NCI-H1092 (cell line): ENCODE data around the gene ASB5.
"Not testable (repeated sequence)": the region's sequence is repeated elsewhere in the genome, so short reads cannot be mapped to it uniquely, and the experiment has no call there.

Source experiments
- DNase-seq: peaks from one replicate; lab custom pipeline; 2025; lab: John Stamatoyannopoulos, UW

Gene ASB5, protein sequence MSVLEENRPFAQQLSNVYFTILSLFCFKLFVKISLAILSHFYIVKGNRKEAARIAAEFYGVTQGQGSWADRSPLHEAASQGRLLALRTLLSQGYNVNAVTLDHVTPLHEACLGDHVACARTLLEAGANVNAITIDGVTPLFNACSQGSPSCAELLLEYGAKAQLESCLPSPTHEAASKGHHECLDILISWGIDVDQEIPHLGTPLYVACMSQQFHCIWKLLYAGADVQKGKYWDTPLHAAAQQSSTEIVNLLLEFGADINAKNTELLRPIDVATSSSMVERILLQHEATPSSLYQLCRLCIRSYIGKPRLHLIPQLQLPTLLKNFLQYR

DNA sequence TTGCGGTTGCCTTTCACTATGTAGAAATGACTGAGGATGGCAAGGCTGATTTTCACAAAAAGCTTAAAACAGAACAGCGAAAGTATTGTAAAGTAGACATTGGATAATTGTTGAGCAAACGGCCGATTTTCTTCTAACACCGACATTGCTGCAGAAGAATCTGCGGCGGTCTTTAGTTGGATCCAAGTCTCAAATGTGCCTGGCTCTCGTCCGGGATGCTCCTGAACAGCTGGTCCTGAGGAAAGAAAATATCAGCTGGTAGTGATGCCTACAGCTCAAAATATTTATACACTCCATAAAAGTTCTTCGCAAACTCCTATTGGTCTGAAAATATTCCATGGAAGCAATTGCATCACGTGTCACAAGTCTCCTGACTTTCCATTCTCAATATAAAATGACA lies at the start of gene ASB5:
TSS of gene ASB5 (minus strand) at position 260 of the 400 bp plus-strand sequence. CDS start at position 146, 114 bp downstream.
- no peak for DNase-seq

DNA sequence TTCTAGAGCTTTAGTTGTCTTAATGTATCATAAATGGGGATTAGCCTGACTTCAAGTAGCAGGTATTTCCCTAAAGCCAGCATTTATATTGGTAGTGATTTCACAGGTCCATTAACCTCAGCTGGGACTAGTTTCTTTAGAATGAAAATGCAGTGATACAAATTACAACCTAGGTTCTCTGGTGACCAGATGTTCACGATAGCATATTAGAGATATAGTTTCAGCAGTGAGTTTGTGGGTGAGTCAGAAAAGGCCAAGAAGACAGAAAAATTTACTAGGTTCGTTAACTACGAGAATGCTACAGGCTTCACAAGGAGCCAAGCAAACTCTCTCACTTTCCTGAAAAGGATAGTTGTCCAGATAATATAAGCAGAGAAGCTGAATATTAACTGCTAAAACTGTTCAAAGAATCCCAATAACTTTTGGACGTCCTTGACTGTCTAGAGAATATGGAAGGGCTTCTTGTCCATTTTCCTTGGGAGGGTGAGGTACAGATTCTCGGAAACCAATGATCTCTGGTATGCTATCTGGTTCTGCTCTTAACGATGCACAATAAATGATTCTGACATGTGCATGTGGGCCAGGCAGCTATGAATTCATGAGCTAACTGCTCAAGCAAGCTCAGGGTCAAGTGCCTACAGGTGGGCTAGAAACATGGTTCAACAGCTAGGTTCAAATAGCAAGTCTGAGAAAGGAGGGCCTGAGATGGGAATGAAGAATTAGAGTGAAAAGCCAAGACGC lies 44.7 kb upstream of the ASB5 start:
- DNase-seq: no peak

DNA sequence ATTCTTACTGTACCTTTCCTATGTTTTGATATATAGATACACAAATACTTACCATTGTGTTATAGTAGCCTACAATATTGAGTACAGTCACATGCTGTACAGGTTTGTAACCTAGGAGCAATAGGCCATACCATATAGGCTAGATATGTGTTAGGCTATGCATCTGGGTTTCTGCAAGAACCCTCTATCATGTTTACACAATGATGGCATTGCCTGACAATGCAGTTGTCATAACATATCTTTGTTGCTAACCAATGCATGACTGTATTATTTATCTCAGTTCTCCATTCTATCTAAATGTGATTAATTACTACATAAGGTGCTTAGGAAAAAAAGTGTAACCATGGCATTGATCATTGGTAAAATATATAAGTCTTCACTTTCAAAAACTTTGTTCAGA lies 40.8 kb upstream of the ASB5 start:
- DNase-seq: no peak

DNA sequence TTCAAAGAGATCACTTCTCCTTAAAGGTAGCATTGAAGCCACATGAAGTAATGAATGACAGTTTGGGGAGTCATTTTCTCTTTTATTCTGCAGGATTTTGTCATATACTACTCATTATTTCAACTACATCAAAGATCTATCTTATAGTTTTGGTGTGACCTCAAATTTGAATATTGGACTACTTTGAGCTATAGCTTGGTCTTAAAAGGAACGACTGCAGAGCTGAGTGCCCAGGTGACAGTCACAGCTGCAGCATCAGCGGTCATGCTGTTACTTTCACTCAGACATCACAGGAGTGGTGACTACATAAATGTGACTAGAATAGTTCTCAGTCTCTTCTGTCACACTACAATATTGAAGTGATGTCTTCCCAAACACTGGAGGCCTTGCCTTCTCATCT lies 40.0 kb upstream of the ASB5 start:
- DNase-seq: no peak

DNA sequence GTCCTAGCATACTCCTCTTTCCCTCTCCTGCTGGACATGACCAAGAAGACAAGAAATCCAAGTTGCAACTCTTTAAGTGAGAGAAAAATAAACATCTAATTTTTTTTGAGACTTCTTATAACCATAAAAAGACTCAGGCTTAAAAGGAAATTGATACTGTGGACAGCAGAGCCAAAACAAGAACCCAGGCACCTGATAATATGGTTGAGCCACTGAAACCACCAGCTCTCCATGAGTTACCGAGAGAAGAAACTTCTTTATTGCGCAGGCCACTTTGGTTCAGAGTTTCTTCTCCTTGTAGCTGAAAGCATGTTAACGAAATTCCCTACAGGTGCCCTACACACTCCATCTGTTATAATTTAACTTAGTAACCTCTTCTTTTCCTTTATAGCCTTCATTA lies 39.4 kb upstream of the ASB5 start:
- no peak for DNase-seq

DNA sequence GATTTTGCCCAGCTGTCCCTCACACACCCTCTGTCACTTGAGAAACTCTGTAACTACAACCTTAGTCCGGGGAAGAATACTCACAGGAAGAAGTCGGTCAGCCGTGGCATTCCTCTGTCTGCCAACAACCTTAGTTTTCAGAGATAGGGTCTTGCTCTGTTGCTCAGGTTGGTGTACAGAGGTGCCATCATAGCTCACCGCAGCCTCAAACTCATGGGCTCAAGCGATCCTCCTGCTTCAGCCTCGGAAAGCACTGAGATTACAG lies 38.6 kb upstream of the ASB5 start:
- DNase-seq: no peak

DNA sequence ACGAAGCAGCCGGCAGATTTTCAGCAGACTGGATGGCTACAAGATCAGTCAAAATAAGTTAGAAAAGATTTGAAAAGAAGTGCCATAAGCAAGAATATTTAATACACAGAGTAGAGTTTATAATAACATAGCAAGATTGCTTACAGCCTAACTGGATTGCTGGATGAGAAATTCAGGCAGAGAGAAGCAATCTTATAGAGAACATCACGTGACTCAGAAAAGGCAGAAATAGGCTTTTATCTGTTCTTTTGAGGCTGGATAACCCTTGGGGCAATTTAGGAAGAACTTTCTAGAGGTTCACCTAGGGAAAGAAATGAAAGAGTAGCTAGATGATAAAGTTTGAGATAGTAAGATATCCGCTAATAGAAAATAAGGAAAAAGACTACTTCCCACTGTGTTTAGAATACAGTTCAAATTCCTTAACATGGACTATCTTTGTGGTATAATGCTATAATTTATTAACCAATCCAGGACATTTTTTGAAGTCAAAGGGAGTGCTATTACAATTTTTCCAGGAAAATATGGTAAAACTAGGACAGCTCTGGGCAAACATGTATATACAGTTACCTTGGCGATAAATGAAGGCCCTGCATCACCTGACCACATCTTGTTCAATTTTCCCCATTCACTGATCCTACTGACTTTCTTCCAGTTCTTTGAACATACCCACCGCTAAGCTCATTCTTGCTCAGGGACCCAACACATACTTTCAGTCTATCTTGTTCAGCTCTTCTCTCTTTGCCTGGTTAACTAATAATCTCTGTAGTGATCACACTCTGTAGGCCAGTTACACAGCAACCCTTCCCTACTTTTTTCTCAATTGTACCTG lies 38.0 kb upstream of the ASB5 start:
- DNase-seq: no peak

DNA sequence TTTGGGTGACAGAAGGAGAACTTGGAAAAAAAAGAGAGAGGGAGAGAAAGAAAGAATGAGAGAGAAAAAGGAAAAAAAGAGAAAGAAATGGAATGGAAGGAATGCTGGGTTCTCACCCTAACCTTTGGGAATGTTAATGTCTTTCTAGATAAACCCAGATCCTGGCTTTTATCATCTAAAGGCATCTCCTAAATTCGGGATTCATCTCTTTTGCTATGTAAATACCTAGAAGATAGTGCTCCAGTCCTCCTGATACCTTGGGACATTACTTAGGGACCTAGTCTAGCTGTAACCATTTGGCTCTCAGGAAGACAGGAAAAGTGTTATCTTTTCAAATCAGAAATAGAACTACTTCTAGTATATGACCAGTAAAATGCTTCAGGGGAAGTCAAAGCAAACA lies 34.9 kb upstream of the ASB5 start:
- DNase-seq: no peak

DNA sequence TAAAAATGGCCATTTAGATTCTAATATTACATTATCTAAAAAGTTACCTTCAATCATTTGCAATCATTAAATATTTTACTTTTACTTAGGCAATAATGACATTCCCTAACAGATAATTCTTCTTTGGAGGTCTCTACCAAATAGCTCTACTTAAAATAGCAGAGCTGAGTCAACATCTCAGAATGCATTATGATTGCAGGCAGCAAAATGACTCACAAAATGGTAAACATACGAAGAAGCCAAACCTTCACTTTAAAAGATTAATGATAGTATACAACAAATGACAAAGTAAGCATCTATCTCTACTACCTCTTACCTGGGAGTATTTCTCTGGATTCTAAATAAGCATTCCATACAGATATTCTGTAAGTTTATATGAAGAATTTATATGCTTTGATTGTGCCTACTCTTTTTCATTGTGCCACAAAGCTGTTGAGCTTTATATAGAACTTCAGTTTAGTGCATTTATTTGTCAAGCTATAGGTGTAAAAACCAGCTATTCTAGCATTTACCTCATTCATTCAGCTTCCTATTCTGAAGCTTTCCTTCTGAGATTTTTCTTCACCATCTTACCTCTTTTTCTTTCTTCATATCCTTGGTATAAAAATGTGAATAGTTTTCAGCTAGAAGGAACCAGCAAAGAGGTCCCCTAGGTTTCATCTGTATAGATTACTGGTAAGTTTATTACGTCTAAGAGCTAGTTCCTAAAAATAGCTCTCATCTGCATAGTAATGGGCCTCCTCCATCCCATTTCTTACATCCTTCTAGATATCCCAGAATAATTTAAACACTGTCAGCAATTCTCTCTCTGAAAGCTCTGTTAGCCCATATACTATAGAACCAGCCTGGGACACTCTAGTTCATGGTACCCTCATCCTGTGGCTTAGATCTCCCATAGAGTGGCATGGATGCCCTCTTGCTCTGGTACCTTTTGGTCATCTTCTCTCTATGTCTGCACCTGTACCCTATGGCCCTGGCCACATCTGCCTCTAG lies 33.6 kb upstream of the ASB5 start:
- DNase-seq: no peak

DNA sequence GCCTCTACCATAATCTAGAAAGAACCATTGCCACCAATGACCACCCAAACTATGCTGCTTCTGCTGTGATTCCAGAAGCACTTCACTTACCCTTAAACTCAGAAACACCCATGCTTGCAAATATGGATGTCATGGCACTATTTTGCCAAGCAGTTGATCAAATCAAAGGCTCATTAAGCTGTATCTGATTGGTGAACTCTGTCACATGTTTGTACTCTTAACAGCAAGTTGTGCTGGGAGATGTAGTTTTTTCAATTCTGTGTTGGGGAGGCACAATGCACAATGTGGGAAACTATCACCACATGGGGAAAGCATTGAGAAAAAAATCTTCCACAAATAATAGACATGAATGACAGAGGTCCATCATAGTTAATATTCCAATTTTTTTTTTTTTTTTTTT lies 31.5 kb upstream of the ASB5 start:
- no peak for DNase-seq

DNA sequence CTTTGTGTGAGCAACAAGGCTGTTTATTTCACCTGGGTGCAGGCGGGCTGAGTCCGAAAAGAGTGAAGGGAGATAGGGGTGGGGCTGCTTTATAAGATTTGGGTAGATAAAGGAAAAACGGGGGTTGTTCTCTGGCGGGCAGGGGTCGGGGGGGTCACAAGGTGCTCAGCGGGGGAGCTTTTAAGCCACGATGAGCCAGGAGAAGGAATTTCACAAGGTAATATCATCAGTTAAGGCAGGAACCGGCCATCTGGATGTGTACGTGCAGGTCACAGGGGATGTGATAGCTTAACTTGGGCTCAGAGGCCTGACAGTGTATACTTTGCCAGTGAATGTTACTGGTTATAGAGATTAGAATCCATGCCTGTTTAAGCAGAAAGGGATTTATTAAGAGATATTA lies 31.0 kb upstream of the ASB5 start:
- DNase-seq: no peak

DNA sequence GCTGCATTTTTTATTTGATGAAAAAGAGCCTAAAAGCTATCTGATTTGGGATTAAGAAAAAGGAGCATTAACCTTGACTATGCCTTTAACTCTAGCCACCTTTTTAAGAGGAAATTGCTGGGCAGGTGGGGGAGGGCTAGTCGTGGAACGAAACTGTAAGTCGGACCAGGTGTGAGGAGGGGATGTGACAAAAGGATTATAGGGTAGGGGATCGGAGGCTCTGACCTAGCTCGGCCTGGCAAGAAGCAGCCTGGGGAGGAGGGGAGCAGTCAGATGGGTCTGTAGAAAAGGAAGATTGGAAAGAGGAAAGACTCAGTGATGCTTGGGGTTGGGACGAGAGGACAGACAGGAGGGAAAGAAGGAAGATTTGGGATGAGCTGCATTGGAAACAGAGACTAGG lies 29.6 kb upstream of the ASB5 start:
- no peak for DNase-seq

DNA sequence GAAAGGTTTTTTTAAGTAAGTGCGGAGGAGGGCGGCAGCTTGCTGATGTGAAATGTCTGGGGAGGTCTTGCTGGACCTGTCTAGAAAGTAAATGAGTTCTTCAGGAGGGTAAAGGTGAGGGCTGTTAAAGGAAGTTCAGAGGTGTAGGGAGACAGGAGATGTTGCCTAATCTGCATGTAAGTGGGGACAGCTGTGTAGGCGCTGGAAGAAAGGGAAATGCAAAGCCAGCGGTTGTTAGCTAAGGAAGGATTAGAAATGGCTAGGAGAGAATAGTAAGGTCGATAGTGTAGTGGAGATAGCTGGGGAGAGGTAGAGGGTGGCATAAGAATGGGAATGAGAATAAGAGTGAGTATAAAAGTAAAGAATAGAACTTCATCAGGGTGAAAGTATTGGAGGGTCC lies 26.9 kb upstream of the ASB5 start:
- not testable (repeated sequence) for DNase-seq

DNA sequence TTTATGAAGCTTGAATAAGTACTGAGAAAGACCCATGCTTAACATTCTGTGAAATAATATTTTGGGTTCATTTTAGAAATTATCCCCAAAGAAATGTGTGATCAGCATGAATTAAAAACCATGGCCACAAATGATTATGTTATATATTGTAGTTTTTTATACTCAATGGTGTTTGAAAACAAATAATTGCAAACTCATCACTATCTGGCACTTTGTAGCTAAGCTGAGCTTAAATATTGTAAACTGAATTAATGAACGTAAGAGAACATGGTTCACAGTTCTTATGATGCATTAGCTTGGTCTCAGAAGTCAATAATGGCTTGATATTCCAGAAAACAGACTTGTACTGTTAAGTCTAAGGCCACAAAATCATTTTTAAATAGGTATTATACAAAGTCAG lies 24.6 kb upstream of the ASB5 start:
- DNase-seq: no peak

DNA sequence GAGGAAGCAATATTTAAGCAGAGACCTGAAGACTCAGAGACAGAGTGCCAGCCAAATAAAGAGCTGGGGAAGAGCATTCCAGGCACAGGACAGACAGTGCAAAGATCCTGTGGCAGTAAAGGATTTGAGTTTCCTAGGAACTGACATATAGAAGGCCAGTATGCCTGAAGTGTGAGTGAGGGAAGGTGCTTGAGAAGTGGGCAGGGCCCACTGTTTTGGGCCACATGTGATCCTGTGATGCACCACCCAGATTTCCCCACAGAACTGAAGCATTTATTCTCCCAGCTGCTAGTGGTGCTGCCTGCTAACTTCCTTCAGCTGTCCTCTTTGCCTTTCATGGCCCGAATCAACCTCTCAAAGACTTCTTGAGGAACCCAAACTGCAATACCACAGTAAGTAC lies 23.9 kb upstream of the ASB5 start:
- DNase-seq: no peak

DNA sequence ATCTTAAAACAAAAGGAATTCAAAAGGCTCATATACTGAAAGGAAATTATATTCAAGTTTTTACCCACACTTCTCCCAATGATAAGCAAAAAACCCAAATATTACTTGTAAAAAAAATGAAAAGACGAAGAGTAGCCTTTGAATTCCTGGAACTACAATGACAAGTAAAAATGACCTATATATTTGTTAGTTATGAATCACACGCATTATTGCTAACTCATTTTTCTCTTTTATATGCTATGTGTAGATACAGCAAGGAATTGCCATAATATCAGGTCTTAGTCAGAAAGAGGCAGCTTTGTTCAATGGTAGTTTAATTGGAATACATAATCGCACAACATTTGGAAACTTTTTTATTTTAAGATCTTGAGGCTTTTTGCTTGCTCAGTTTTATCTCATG lies 22.7 kb upstream of the ASB5 start:
- DNase-seq: no peak

DNA sequence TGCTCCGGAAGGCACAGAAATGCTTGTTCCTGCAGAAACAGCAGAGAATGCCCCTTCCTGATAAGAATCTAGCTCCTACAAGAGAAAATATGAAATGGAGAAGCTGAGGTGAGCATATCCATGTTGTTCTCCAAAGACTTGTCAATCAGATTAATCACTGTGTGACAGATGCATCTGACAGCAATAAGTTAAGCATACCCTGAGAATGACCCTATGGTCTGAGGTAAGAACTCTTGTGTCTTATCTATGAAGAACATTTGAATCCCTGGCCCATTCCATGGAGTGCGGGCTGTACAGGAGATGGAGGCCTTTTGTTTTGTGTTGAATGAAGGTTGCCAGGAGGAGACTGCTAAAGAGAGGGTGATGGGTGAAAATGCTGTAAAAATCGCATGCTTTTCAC lies 21.5 kb upstream of the ASB5 start:
- DNase-seq: no peak

DNA sequence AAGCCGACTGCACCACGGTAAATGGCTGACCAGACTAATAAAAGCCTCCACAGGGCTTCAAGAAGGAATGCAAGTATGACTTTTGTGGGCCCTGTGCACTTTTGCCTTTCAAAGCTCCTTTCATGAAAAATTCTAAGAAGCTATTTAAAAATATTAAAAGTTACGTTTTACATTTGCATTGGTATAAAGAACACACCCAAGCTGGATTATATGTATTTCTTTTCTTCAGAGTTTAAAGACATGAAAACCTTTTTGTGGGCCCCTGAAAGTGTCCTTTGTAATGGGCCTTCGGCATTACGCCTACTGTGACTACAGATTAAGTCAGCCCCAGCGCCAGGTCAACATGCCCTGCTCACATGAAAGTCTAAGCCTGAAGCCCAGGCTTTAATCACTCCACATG lies 20.5 kb upstream of the ASB5 start:
- DNase-seq: no peak

DNA sequence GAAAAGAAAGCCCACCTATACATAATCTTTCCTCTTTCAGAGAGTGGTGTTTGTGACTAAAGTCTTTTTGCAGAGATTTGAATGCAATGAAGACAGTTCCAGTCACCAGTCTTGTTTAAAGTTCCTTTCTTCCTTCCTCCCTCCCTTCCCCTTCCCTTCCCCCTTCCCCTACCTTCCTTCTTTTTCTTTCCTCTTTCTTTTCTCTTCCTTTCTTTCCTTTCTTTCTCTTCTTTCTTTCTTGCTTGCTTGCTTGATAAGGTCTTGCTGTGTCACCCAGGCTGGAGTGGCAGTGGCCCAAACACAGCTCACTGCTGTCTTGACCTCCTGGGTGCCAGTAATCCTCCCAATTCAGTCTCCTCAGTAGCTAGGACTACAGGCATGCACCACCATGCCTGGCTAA lies 19.0 kb upstream of the ASB5 start:
- no peak for DNase-seq

DNA sequence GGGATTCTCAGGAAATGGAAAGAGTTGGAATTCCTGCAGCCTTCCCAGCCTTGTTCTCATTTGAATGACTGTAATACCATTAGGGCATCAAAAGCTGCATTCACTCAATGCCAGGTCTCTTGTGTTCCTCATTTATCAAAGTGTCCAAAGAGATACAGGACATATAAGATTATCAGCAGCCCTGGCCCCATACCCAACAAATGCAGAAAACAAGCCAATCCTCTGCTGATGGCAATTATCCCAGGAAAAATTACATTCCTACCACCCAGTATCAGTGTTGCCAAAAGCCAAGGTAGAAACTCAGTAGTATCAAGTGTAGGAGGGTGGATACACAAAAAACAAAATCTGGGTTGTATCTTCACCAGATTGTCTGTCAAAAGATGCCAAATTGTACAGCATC lies 18.5 kb upstream of the ASB5 start:
- DNase-seq: no peak

DNA sequence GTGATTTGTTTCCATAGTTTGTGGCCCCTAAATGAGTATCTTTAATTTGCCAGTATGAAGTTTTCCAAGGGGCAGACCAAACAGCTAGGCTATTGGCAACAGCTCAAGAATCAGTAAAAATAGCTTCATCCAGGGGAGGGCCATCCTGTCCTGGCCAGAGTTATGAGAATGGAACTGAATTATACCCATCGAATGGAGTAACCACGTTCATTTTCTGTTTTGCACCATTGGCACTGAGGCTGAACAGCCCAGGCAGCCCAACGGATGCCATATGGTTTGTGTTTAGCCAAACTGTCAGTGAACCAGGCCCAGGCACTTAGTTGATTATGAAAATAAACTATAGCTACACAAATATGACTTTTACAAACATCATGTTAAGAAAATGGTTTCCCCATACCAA lies 17.7 kb upstream of the ASB5 start:
- DNase-seq: no peak

DNA sequence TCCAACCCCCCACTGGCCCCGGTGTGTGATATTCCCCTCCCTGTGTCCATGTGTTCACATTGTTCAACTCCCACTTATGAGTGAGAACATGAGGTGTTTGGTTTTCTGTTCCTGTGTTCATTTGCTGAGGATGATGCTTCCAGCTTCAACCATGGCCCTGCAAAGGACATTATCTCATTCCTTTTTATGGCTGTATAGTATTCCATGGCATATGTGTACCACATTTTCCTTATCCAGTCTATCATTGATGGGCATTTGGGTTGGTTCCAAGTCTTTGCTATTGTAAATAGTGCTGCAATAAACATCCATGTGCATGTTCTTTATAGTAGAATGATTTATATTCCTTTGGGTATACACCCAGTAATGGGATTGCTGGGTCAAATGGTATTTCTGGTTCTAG lies 10.5 kb upstream of the ASB5 start:
- not testable (repeated sequence) for DNase-seq
